OCI-LY1 (cell line): Measurements from ENCODE around the gene CHST11.

Experiments
- H2AFZ ChIP-seq: fragments of 200-600 bp; sonication (generic), shearing (Covaris generic); 2 replicates; pipeline ENCODE4 v1.6.0; 2014; ENCODE audit warnings: antibody characterized with exemption, mild to moderate bottlenecking, low read length
- H3F3A ChIP-seq: fragments of 200-600 bp; sonication (generic), shearing (Covaris generic); 2 replicates; pipeline ENCODE4 v1.6.0; 2014; ENCODE audit warnings: mild to moderate bottlenecking, antibody characterized with exemption, low read length, moderate library complexity; ENCODE audit not compliant: insufficient read depth
- H3K27ac ChIP-seq: fragments of 200-600 bp; sonication (generic); 2 replicates; pipeline ENCODE4 v1.5.1; 2014; ENCODE audit warnings: low read length, mixed run types, mild to moderate bottlenecking, low read depth; ENCODE audit not compliant: poor library complexity, severe bottlenecking
- H3K27me3 ChIP-seq: fragments of 200-600 bp; sonication (generic); 2 replicates; pipeline ENCODE4 v1.6.0; 2014; ENCODE audit warnings: antibody characterized with exemption, mild to moderate bottlenecking, low read length, moderate library complexity; ENCODE audit not compliant: insufficient read depth
- H3K36me3 ChIP-seq: fragments of 200-600 bp; sonication (generic); 2 replicates; pipeline ENCODE4 v1.6.1; 2014; ENCODE audit warnings: mild to moderate bottlenecking, antibody characterized with exemption, low read length, moderate library complexity, mixed read lengths; ENCODE audit not compliant: insufficient read depth
- H3K4me1 ChIP-seq: fragments of 200-600 bp; sonication (generic); 2 replicates; pipeline ENCODE4 v1.5.1; 2014; ENCODE audit warnings: mild to moderate bottlenecking, low read length, moderate library complexity; ENCODE audit not compliant: insufficient read depth, severe bottlenecking
- H3K4me2 ChIP-seq: fragments of 200-600 bp; sonication (generic), shearing (Covaris generic); 2 replicates; pipeline ENCODE4 v1.6.1; 2014; ENCODE audit warnings: low read length
- H3K4me3 ChIP-seq: fragments of 200-600 bp; sonication (generic); 2 replicates; pipeline ENCODE4 v1.5.1; 2014; ENCODE audit warnings: low read length, low read depth, mild to moderate bottlenecking, mixed read lengths; ENCODE audit not compliant: poor library complexity, severe bottlenecking
- H3K79me2 ChIP-seq: fragments of 200-600 bp; shearing (Covaris generic); 2 replicates; pipeline ENCODE4 v1.6.1; 2016; ENCODE audit warnings: mixed run types, low read length, mixed read lengths; ENCODE audit not compliant: insufficient read depth
- H3K9ac ChIP-seq: fragments of 200-600 bp; sonication (generic), shearing (Covaris generic); 2 replicates; pipeline ENCODE4 v1.6.1; 2014; ENCODE audit warnings: mild to moderate bottlenecking, low read length, mixed read lengths
- H3K9me2 ChIP-seq: fragments of 200-600 bp; sonication (generic), shearing (Covaris generic); 2 replicates; pipeline ENCODE4 v1.6.1; 2014; ENCODE audit warnings: low read depth, mild to moderate bottlenecking, low read length, mixed read lengths
- H3K9me3 ChIP-seq: fragments of 200-600 bp; shearing (Covaris generic); 2 replicates; pipeline ENCODE4 v1.6.1; 2014; ENCODE audit warnings: low read length, mixed read lengths
- H4K20me1 ChIP-seq: fragments of 200-600 bp; sonication (generic), shearing (Covaris generic); 2 replicates; pipeline ENCODE4 v1.6.0; 2016; ENCODE audit warnings: mild to moderate bottlenecking, low read length; ENCODE audit not compliant: insufficient read depth
- CTCF ChIP-seq: fragments of 200-600 bp; sonication (generic), shearing (Covaris generic); IDR thresholded peaks from 2 replicates; pipeline ENCODE4 v1.5.1; 2017; ENCODE audit warnings: mild to moderate bottlenecking, antibody characterized with exemption, low read length, moderate library complexity, mixed read lengths
- EZH2 ChIP-seq: fragments of 200-600 bp; sonication (generic), shearing (Covaris generic); IDR thresholded peaks from 2 replicates; pipeline ENCODE4 v1.8.0; 2017; ENCODE audit warnings: borderline replicate concordance, mixed run types, mild to moderate bottlenecking, antibody characterized with exemption, low read length, moderate library complexity, mixed read lengths

The CHST11 gene

GRCh38 chr12:104618691-104619090, 161.9 kb downstream of the CHST11 start:
- Histone ChIP-seq H3K4me2 (no peak overlapping the region), H3K9me3 (no peaks in the 10 kb centered on the region), H3K79me2 (no peaks in the 10 kb centered on the region), H3K9me2 (no peaks in the 10 kb centered on the region), H2AFZ (no peak overlapping the region), H3K36me3 (no peaks in the 10 kb centered on the region), H3K4me1 (peaks cover 7% of the 10 kb centered on the region), H4K20me1 (no peaks in the 10 kb centered on the region), H3K27me3 (no peaks in the 10 kb centered on the region), H3K27ac (no peak overlapping the region), H3K9ac (no peak overlapping the region), H3K4me3 (no peak overlapping the region), H3F3A (no peaks in the 10 kb centered on the region)
- TF ChIP-seq EZH2, result no peak
- no peak for TF ChIP-seq CTCF

- Histone ChIP-seq H4K20me1 (no peaks in the 10 kb centered on the region), H3K4me1 (peaks cover 7% of the 10 kb centered on the region), H3K79me2 (no peaks in the 10 kb centered on the region), H3K27me3 (no peaks in the 10 kb centered on the region), H3K9me3 (no peaks in the 10 kb centered on the region), H3K36me3 (no peaks in the 10 kb centered on the region), H3K4me2 (no peak overlapping the region), H3K4me3 (no peak overlapping the region), H3F3A (no peaks in the 10 kb centered on the region), H3K9ac (no peak overlapping the region), H2AFZ (no peak overlapping the region), H3K27ac (no peak overlapping the region), H3K9me2 (no peaks in the 10 kb centered on the region)
- TF ChIP-seq CTCF (no peak), EZH2 (no peak)
Observed at GRCh38 chr12:104619305-104619704, 162.6 kb downstream of the CHST11 start.

- Histone ChIP-seq H3K36me3 (no peaks in the 10 kb centered on the region), H3K27me3 (no peaks in the 10 kb centered on the region), H3K27ac (no peak overlapping the region), H3K9me3 (no peaks in the 10 kb centered on the region), H3K4me1 (no peaks in the 10 kb centered on the region), H3K4me3 (no peak overlapping the region), H2AFZ (no peak overlapping the region), H3K4me2 (no peak overlapping the region), H3K79me2 (no peaks in the 10 kb centered on the region), H3F3A (no peaks in the 10 kb centered on the region), H4K20me1 (no peaks in the 10 kb centered on the region), H3K9me2 (no peaks in the 10 kb centered on the region), H3K9ac (no peak overlapping the region)
- TF ChIP-seq CTCF (no peak), EZH2 (no peak)
Observed at GRCh38 chr12:104620837-104621531, 164.2 kb downstream of the CHST11 start.
